Left lung (tissue), 10 donors: Measurements from ENCODE around the gene UPF1. TPM values are rescaled to one million over a fixed set of nuclear protein-coding genes. Genes with fewer than 3 reads are reported as not detected.
"Not testable (repeated sequence)": the region's sequence is repeated elsewhere in the genome, so short reads cannot be mapped to it uniquely, and the experiment has no call there.

Experiments
- ATAC-seq: fragments of 200-7000 bp; cut with Tn5 transposase; one replicate; pipeline ENCODE4 v1.9.1; 2020; ENCODE audit warnings: moderate library complexity
- DNase-seq, 4 donors: peaks; one replicate each; pipeline ENCODE4 v3.0.0-alpha.2; 2013 to 2020
- H3K27ac ChIP-seq, 2 donors: fragments of 200-600 bp; sonication (generic) in 1 of 2; one replicate each; pipeline versions ENCODE4 v1.5.0 to v1.8.0; 2020 to 2021
- H3K27me3 ChIP-seq, 2 donors: fragments of 200-600 bp; sonication (generic) in 1 of 2; one replicate each; pipeline versions ENCODE4 v1.5.0 to v1.8.0; 2020 to 2021
- H3K36me3 ChIP-seq, 2 donors: fragments of 200-600 bp; sonication (generic) in 1 of 2; one replicate each; pipeline versions ENCODE4 v1.5.0 to v1.8.0; 2020 to 2021
- H3K4me1 ChIP-seq, 2 donors: fragments of 200-600 bp; one replicate each; pipeline ENCODE4 v1.8.0; 2021
- H3K4me3 ChIP-seq, 2 donors: fragments of 200-600 bp; sonication (generic) in 1 of 2; one replicate each; pipeline versions ENCODE4 v1.5.0 to v1.8.0; 2020 to 2021; ENCODE audit warnings: mild to moderate bottlenecking in 1 of 2
- H3K9me3 ChIP-seq, 2 donors: fragments of 200-600 bp; sonication (generic) in 1 of 2; one replicate each; pipeline versions ENCODE4 v1.5.0 to v1.8.0; 2020 to 2021
- CTCF ChIP-seq, 2 donors: fragments of 200-600 bp; sonication (generic) in 1 of 2; IDR thresholded peaks; one replicate each; pipeline versions ENCODE4 v1.5.0 to v1.8.0; 2021; ENCODE audit warnings: antibody characterized with exemption in 2 of 2
- intact Hi-C, 2 donors: fragments of 100-400 bp; cut with DNase I; formaldehyde crosslinking; loops; one replicate each; pipeline versions ENCODE4 v1.11.2 to v1.14.2; 2022
- polyA plus RNA-seq, 6 donors: library from polyadenylated mRNA; unstranded; fragments of 120-200 nt; gene quantifications; one replicate each; pipeline ENCODE4 v1.2.1, GENCODE V29; 2013; ENCODE audit not compliant: insufficient read length in 6 of 6
- total RNA-seq, 2 donors: library from RNA; stranded (reverse); fragmentation: NEBNext Ultra II Directional; extraction: Animal tissue kit (Norgen Biotek cat#: 25700); gene quantifications; one replicate each; pipeline ENCODE4 v1.2.1, GENCODE V29; 2021
- donor health status: DM: no; HTN: yes; CAD: no.
- donor health status: DM: no; HTN: no; CAD: no.

The UPF1 gene
- total and polyA plus RNA-seq, 8 donors = 49.1 to 80.9 (median 55.3) TPM

GRCh38 chr19:18898607-18899408 lies 67.0 kb downstream of the UPF1 start:
- DNase-seq = no peak
- ATAC-seq = no peak
- intact Hi-C loops = no loop called here

GRCh38 chr19:18899624-18900560 lies 68.1 kb downstream of the UPF1 start:
- no peaks in the 10 kb centered on the region for H3K9me3 ChIP-seq
- ATAC-seq = no peak
- H3K27ac ChIP-seq = no peak overlapping the region
- intact Hi-C loops = no loop called here
- peaks cover 0 to 13% of the 10 kb centered on the region in 2 donors for H3K4me1 ChIP-seq
- no peak overlapping the region for H3K4me3 ChIP-seq
- DNase-seq = no peak
- no peak for TF ChIP-seq CTCF (IDR thresholded peaks at IDR 0.05)
- peaks cover 7 to 23% of the 10 kb centered on the region in 2 donors for H3K27me3 ChIP-seq
- peaks cover 0 to 62% of the 10 kb centered on the region in 2 donors for H3K36me3 ChIP-seq

More at GRCh38 chr19:18898607-18899408, 67.0 kb downstream of the UPF1 start:
- Histone ChIP-seq H3K4me3 (no peak overlapping the region), H3K27me3 (peaks cover 15 to 34% of the 10 kb centered on the region in 2 donors), H3K27ac (no peak overlapping the region), H3K4me1 (peaks cover 0 to 16% of the 10 kb centered on the region in 2 donors), H3K36me3 (peaks cover 0 to 51% of the 10 kb centered on the region in 2 donors), H3K9me3 (no peaks in the 10 kb centered on the region)
- no peak for TF ChIP-seq CTCF (IDR thresholded peaks at IDR 0.05)

GRCh38 chr19:18900700-18901481 lies 69.1 kb downstream of the UPF1 start:
- H3K27ac ChIP-seq = no peak overlapping the region
- peaks cover 0 to 15% of the 10 kb centered on the region in 2 donors for H3K27me3 ChIP-seq
- no peak for ATAC-seq
- peaks cover 0 to 72% of the 10 kb centered on the region in 2 donors for H3K36me3 ChIP-seq
- TF ChIP-seq CTCF (IDR thresholded peaks at IDR 0.05) = no peak
- DNase-seq = no peak
- no peak overlapping the region for H3K4me3 ChIP-seq
- no peaks in the 10 kb centered on the region for H3K9me3 ChIP-seq
- peaks cover 0 to 5% of the 10 kb centered on the region in 2 donors for H3K4me1 ChIP-seq
- intact Hi-C loops = no loop called here

GRCh38 chr19:18901491-18901890 lies 69.7 kb downstream of the UPF1 start:
- intact Hi-C loops = no loop called here
- peaks cover 0 to 78% of the 10 kb centered on the region in 2 donors for H3K36me3 ChIP-seq
- DNase-seq = no peak
- H3K9me3 ChIP-seq = no peaks in the 10 kb centered on the region
- H3K27ac ChIP-seq = no peak overlapping the region
- H3K4me3 ChIP-seq = no peak overlapping the region
- no peak for TF ChIP-seq CTCF (IDR thresholded peaks at IDR 0.05)
- H3K27me3 ChIP-seq = peaks cover 0 to 10% of the 10 kb centered on the region in 2 donors
- peaks cover 0 to under 1% of the 10 kb centered on the region in 2 donors for H3K4me1 ChIP-seq
- no peak for ATAC-seq

GRCh38 chr19:18902519-18902918 lies 70.8 kb downstream of the UPF1 start:
- H3K27me3 ChIP-seq, H3K27ac ChIP-seq, H3K4me1 ChIP-seq, ATAC-seq, H3K4me3 ChIP-seq, intact Hi-C loops, H3K9me3 ChIP-seq, DNase-seq: not testable (repeated sequence)
- H3K36me3 ChIP-seq = peaks cover 0 to 89% of the 10 kb centered on the region in 2 donors
